SJCRH30 (cell line): Measurements from ENCODE around the gene PRKN. TPM values are rescaled to one million over a fixed set of nuclear protein-coding genes. Genes with fewer than 3 reads are reported as not detected.

Source experiments
- DNase-seq, 2 experiments: peaks; one replicate each; pipeline ENCODE4 v3.0.0-alpha.2; 2015 to 2020
- H3K27ac ChIP-seq: fragments of 250-450 bp; sonication (Bioruptor Pico); 2 replicates; pipeline ENCODE4 v1.5.1; 2020; ENCODE audit warnings: mild to moderate bottlenecking, moderate library complexity
- H3K27me3 ChIP-seq: fragments of 250-450 bp; sonication (Bioruptor Pico); 2 replicates; pipeline ENCODE4 v1.5.1; 2020; ENCODE audit warnings: mild to moderate bottlenecking, moderate library complexity
- H3K36me3 ChIP-seq: fragments of 250-450 bp; sonication (Bioruptor Pico); 2 replicates; pipeline ENCODE4 v1.5.1; 2020; ENCODE audit warnings: mild to moderate bottlenecking, moderate library complexity
- H3K4me1 ChIP-seq: fragments of 250-450 bp; sonication (Bioruptor Pico); 2 replicates; pipeline ENCODE4 v1.5.1; 2020; ENCODE audit warnings: mild to moderate bottlenecking, moderate library complexity
- H3K4me3 ChIP-seq: fragments of 250-450 bp; sonication (Bioruptor Pico); 2 replicates; pipeline ENCODE4 v1.5.1; 2020; ENCODE audit warnings: mild to moderate bottlenecking, moderate library complexity
- H3K9me3 ChIP-seq: fragments of 250-450 bp; sonication (Bioruptor Pico); replicated peaks from 2 replicates; pipeline ENCODE4 v1.5.1; 2020; ENCODE audit warnings: mild to moderate bottlenecking, moderate library complexity
- total RNA-seq: library from RNA; depleted of rRNA; stranded (reverse); fragments of >200 nt; shearing (Covaris generic); gene quantifications from 2 replicates; pipeline ENCODE4 v1.2.3, GENCODE V29; 2014

PRKN gene
- total RNA-seq, 1 experiment from 2014 or later, result not detected

GRCh38 chr6:161644521-161644920 lies 1083.0 kb downstream of the PRKN start:
- no peaks in the 10 kb centered on the region for H3K9me3 ChIP-seq
- H3K27me3 ChIP-seq, result no peaks in the 10 kb centered on the region
- no peak overlapping the region for H3K4me3 ChIP-seq
- no peak overlapping the region for H3K27ac ChIP-seq
- DNase-seq, result no peak
- H3K36me3 ChIP-seq, result no peaks in the 10 kb centered on the region
- peaks cover 6% of the 10 kb centered on the region; the same call in 1 of the 2 replicates for H3K4me1 ChIP-seq

DNA sequence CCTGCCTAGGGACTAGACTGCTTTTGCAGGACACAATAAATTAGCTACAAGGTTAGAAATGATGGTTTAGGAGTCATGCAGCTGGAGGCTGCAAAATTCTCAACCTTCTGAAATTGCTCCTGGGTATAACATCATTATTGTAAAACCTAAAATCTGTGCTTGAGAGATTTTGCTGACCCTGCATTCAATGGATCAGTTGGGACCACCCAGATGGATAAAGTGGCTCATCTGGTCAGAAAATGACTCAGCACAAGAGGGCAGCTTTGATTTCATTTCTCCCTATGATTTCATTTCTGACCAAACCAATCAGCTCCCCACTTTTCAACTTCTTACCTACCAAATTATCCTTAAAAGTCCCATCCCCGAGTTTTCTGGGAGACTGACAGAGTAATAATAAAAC lies 1086.4 kb downstream of the PRKN start:
- no peak for DNase-seq
- Histone ChIP-seq H3K36me3 (no peaks in the 10 kb centered on the region), H3K4me3 (no peak overlapping the region), H3K4me1 (peaks cover 9% of the 10 kb centered on the region; the same call in 1 of the 2 replicates), H3K9me3 (no peaks in the 10 kb centered on the region), H3K27ac (no peak overlapping the region), H3K27me3 (no peaks in the 10 kb centered on the region)

GRCh38 chr6:161639772-161640171 lies 1087.8 kb downstream of the PRKN start:
- Histone ChIP-seq H3K9me3 (no peaks in the 10 kb centered on the region), H3K27me3 (no peaks in the 10 kb centered on the region), H3K4me3 (no peak overlapping the region), H3K27ac (no peak overlapping the region), H3K36me3 (no peaks in the 10 kb centered on the region), H3K4me1 (peaks cover 9% of the 10 kb centered on the region; the same call in 1 of the 2 replicates)
- no peak for DNase-seq

- no peak overlapping the region for H3K4me3 ChIP-seq
- no peaks in the 10 kb centered on the region for H3K36me3 ChIP-seq
- no peaks in the 10 kb centered on the region for H3K27me3 ChIP-seq
- H3K9me3 ChIP-seq, result no peaks in the 10 kb centered on the region
- peaks cover 9% of the 10 kb centered on the region; the same call in 1 of the 2 replicates for H3K4me1 ChIP-seq
- no peak for DNase-seq
- H3K27ac ChIP-seq, result no peak overlapping the region
These were observed 1089.9 kb downstream of the PRKN start for GRCh38 chr6:161637658-161638057.

DNA sequence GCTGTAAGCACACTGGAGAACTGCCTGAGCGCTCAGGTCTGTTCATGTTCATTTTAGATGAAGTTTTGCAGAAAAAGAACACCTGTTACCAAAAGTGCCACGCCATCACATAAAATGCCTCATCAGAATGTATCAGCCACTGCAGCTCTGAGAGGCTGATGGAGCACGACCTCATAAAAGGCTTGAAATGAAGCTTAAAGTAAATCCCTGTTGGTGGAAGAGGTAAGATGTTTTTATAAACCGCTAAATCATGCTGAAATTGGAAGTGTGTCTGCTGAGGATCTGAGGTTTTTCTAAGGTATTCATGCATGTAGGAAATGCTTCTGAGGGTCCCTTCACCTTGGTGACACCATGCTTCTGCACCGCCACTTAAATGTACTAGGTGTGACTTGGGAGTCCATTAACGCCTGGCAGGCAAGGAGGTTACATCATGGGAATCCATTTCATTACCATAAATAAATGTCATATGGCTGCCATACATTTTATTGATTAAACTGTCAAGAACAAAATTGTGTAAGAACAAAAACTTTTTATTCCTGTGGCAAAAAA lies 1090.6 kb downstream of the PRKN start:
- Histone ChIP-seq H3K9me3 (no peaks in the 10 kb centered on the region), H3K27ac (no peak overlapping the region), H3K4me1 (peaks cover 9% of the 10 kb centered on the region; the same call in 1 of the 2 replicates), H3K4me3 (no peak overlapping the region), H3K36me3 (no peaks in the 10 kb centered on the region), H3K27me3 (no peaks in the 10 kb centered on the region)
- peak in 1 of 2 experiments; percentile 21 for DNase-seq

GRCh38 chr6:161635975-161636374 lies 1091.6 kb downstream of the PRKN start:
- no peaks in the 10 kb centered on the region for H3K36me3 ChIP-seq
- peaks cover 14% of the 10 kb centered on the region for H3K4me1 ChIP-seq
- H3K27me3 ChIP-seq, result no peaks in the 10 kb centered on the region
- H3K4me3 ChIP-seq, result no peak overlapping the region
- no peaks in the 10 kb centered on the region for H3K9me3 ChIP-seq
- H3K27ac ChIP-seq, result no peak overlapping the region
- peak in 1 of 2 experiments; percentile 26 for DNase-seq

- H3K27ac ChIP-seq, result no peak overlapping the region
- DNase-seq, result no peak
- no peaks in the 10 kb centered on the region for H3K27me3 ChIP-seq
- no peaks in the 10 kb centered on the region; the same call in 1 of the 2 replicates for H3K9me3 ChIP-seq
- H3K4me1 ChIP-seq, result peaks cover 14% of the 10 kb centered on the region
- H3K36me3 ChIP-seq, result no peaks in the 10 kb centered on the region
- H3K4me3 ChIP-seq, result no peak overlapping the region
These were observed 1092.7 kb downstream of the PRKN start for GRCh38 chr6:161634916-161635315.

DNA sequence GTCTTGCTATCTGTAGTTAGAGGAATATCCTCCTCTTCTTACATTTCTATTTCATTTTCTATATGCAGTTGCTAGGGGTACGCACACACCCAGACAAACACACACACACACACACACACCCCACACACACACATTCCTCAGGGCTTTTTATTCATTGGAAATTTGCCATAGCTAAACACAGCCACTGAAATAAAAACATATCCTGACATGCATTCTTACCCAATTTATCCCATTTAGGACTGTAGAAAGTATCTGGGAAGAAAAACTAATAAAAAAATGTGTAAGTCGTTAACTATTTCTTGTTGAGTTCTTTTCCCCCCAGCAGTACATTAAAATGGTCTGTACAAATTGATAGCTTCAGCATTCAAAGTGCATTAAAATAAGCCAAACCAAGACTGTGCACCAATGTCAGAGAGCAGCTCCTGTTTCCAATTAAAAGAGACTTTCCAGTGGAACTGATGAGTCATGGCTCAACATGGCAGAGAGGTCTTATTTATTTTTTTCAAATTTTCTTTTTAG lies 1095.8 kb downstream of the PRKN start:
- no peaks in the 10 kb centered on the region for H3K36me3 ChIP-seq
- H3K27ac ChIP-seq, result no peak overlapping the region; the same call in 1 of the 2 replicates
- no peaks in the 10 kb centered on the region for H3K27me3 ChIP-seq
- no peak overlapping the region for H3K4me3 ChIP-seq
- peaks cover 15% of the 10 kb centered on the region for H3K4me1 ChIP-seq
- no peaks in the 10 kb centered on the region; the same call in 1 of the 2 replicates for H3K9me3 ChIP-seq
- peak in 1 of 2 experiments; percentile 34 for DNase-seq

DNA sequence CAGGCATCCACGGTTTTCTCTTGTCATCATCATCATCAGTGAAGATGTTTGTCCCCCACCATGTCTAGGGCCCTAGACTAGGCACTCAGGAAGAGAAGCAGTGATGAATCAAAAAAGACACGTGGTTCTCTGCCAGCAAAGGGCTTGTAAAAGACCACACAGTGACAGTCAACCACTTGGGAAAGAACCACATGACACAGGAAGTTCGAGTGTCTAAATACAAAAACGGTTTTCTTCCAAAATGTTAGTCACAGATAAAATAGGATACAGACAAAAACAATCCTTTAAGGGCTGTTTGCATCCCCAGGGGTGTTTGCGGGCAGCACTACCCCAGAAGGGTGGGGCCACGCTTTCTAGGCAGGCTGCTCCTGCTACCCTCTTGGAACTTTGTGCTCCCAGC lies 1096.9 kb downstream of the PRKN start:
- no peak overlapping the region for H3K4me3 ChIP-seq
- peaks cover 14% of the 10 kb centered on the region for H3K4me1 ChIP-seq
- DNase-seq, result no peak
- H3K27me3 ChIP-seq, result no peaks in the 10 kb centered on the region
- no peaks in the 10 kb centered on the region; the same call in 1 of the 2 replicates for H3K9me3 ChIP-seq
- no peak overlapping the region for H3K27ac ChIP-seq
- H3K36me3 ChIP-seq, result no peaks in the 10 kb centered on the region

DNA sequence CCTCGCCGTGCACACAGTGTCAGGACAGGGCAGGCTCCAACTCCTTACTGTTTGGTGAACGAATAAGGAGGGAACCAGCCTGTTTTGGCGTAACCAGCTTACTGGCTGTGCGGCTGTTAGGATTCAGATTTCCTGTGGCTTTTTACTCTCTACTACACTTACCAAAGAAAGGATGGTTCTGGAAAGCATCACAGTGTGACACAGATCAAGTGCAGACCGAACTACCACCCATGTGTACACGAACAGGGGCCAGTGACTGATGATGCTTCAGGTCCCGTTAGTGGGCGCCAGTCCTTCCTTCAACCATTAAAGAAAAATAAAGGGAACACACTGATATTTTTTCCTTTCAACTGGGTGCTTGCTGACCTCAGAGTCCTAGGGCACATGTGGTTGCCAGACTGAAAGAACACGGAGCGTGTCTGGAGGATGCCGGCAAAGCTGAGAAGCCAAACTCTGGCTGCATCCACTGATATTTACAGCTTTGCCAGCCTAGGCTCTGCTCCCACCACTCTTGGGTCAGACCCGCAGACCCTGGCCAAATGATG lies 1101.4 kb downstream of the PRKN start:
- Histone ChIP-seq H3K4me1 (peaks cover 7% of the 10 kb centered on the region), H3K36me3 (no peaks in the 10 kb centered on the region), H3K4me3 (no peak overlapping the region), H3K9me3 (no peaks in the 10 kb centered on the region; the same call in 1 of the 2 replicates), H3K27me3 (no peaks in the 10 kb centered on the region), H3K27ac (no peak overlapping the region)
- DNase-seq, result no peak

GRCh38 chr6:161624111-161624510 lies 1103.5 kb downstream of the PRKN start:
- no peak overlapping the region for H3K27ac ChIP-seq
- H3K4me1 ChIP-seq, result peaks cover 2% of the 10 kb centered on the region; the same call in 1 of the 2 replicates
- no peaks in the 10 kb centered on the region for H3K9me3 ChIP-seq
- no peak for DNase-seq
- no peak overlapping the region for H3K4me3 ChIP-seq
- no peaks in the 10 kb centered on the region for H3K27me3 ChIP-seq
- no peaks in the 10 kb centered on the region for H3K36me3 ChIP-seq

GRCh38 chr6:161622779-161623178 lies 1104.8 kb downstream of the PRKN start:
- peaks cover under 1% of the 10 kb centered on the region; the same call in 1 of the 2 replicates for H3K4me1 ChIP-seq
- H3K27ac ChIP-seq, result no peak overlapping the region
- H3K27me3 ChIP-seq, result no peaks in the 10 kb centered on the region
- no peak overlapping the region for H3K4me3 ChIP-seq
- no peaks in the 10 kb centered on the region for H3K9me3 ChIP-seq
- DNase-seq, result no peak
- H3K36me3 ChIP-seq, result no peaks in the 10 kb centered on the region

DNA sequence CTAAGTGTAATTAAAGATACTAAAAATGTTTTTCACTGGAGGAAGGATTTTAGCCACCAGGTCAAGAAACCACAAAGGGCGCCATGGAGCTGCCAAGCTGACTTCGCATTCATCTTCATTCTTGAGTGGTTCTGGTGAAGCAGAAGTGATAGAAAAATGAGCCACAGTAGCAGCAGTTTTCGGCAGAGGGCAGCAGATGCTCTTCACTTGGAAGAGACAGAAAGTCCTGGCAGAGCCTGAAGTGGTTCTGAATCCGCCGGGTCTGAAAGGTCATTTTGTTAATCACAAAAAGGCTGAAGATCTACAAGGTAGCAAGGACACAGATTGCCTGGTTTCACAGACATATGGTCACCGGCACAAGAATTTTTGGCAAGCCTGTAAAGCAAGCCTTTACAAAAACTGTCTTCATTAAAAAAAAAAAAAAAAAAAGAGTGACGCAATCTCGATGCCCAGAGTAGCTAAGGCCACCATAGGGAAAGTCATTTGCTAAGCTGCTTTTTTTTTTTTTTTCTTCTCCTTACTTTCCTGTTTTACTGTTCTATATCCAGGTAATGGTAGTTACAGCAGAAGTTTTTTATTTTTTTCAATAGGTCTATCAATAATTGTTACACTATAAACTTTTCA lies 1108.6 kb downstream of the PRKN start:
- no peak overlapping the region for H3K4me3 ChIP-seq
- H3K27me3 ChIP-seq, result no peaks in the 10 kb centered on the region
- no peaks in the 10 kb centered on the region for H3K4me1 ChIP-seq
- H3K9me3 ChIP-seq, result no peaks in the 10 kb centered on the region
- no peak overlapping the region for H3K27ac ChIP-seq
- peak in 1 of 2 experiments; percentile 39 for DNase-seq
- H3K36me3 ChIP-seq, result no peaks in the 10 kb centered on the region

GRCh38 chr6:161613711-161614110 lies 1113.9 kb downstream of the PRKN start:
- no peak overlapping the region for H3K27ac ChIP-seq
- H3K4me1 ChIP-seq, result no peaks in the 10 kb centered on the region
- no peak overlapping the region for H3K4me3 ChIP-seq
- H3K27me3 ChIP-seq, result no peaks in the 10 kb centered on the region
- H3K36me3 ChIP-seq, result no peaks in the 10 kb centered on the region
- no peaks in the 10 kb centered on the region for H3K9me3 ChIP-seq
- no peak for DNase-seq

- Histone ChIP-seq H3K27me3 (no peaks in the 10 kb centered on the region), H3K9me3 (no peaks in the 10 kb centered on the region), H3K4me3 (no peak overlapping the region), H3K4me1 (no peaks in the 10 kb centered on the region), H3K27ac (no peak overlapping the region), H3K36me3 (no peaks in the 10 kb centered on the region)
- DNase-seq, result no peak
These were observed 1118.8 kb downstream of the PRKN start for GRCh38 chr6:161608771-161609170.
